Fibroblast of the aortic adventitia (primary cell): ENCODE results near the gene CYP46A1. TPM values are rescaled to one million over a fixed set of nuclear protein-coding genes. Genes with fewer than 3 reads are reported as not detected.

Source experiments
- DNase-seq: peaks from one replicate; pipeline ENCODE4 v3.0.0-alpha.2; 2010; ENCODE audit warnings: low read depth
- H3K4me3 ChIP-seq: 2 replicates; pipeline ENCODE4 v1.5.1; 2011; ENCODE audit warnings: low read depth, mild to moderate bottlenecking, control low read depth, low read length, moderate library complexity
- CTCF ChIP-seq: IDR thresholded peaks from 2 replicates; pipeline ENCODE4 v1.5.1; 2011; ENCODE audit warnings: mild to moderate bottlenecking, low read length, control low read depth, inconsistent platforms; ENCODE audit not compliant: insufficient read depth
- total RNA-seq: library from RNA; depleted of rRNA; stranded (reverse); fragments of >200 nt; gene quantifications from 2 replicates; pipeline ENCODE4 v1.2.3, GENCODE V29; 2012; ENCODE audit warnings: low replicate concordance

CYP46A1 gene
- total RNA-seq, 1 donor: 0.36 TPM

- DNase-seq: no peak
- no peak for TF ChIP-seq CTCF
- no peak overlapping the region for H3K4me3 ChIP-seq
These were observed 67.7 kb downstream of the CYP46A1 start for GRCh38 chr14:99751539-99752485.

GRCh38 chr14:99752486-99753121 lies 68.5 kb downstream of the CYP46A1 start:
- TF ChIP-seq CTCF: no peak
- H3K4me3 ChIP-seq: no peak overlapping the region
- peak; percentile 70 for DNase-seq

GRCh38 chr14:99753225-99754140 lies 69.4 kb downstream of the CYP46A1 start:
- no peak for DNase-seq
- no peak overlapping the region for H3K4me3 ChIP-seq
- peak; percentile 2 for TF ChIP-seq CTCF

GRCh38 chr14:99754141-99755067 lies 70.3 kb downstream of the CYP46A1 start:
- no peak for TF ChIP-seq CTCF
- no peak overlapping the region for H3K4me3 ChIP-seq
- peak; percentile 27 for DNase-seq

- no peak for DNase-seq
- TF ChIP-seq CTCF: no peak
- H3K4me3 ChIP-seq: no peak overlapping the region
These were observed 70.9 kb downstream of the CYP46A1 start for GRCh38 chr14:99755068-99755405.
